ENCODE measurements around the gene ASXL1. TPM values are rescaled to one million over a fixed set of nuclear protein-coding genes. Genes with fewer than 3 reads are reported as not detected.

Gene ASXL1
- total and polyA plus RNA-seq, 2 donors (not counting 1 experiment from before 2014, with no cell fraction given), result 93.0 to 180 TPM

- Histone ChIP-seq H3K27me3 (replicated peaks in 1 of 4; ENCODE audit: control extremely low read depth in 1 of 4, control insufficient read depth in 3 of 4, insufficient read depth in 4 of 4, low read length in 3 of 4) (no peaks in the 10 kb centered on the region), H3K9ac (ENCODE audit: low read length) (no peak overlapping the region), H2AFZ (ENCODE audit: insufficient read depth, low read depth, low read length, poor library complexity, severe bottlenecking) (no peak overlapping the region), H3K27ac (ENCODE audit: low read length in 2 of 2) (no peak overlapping the region), H3K79me2 (ENCODE audit: control insufficient read depth, insufficient read depth, low read length) (peaks cover 91% of the 10 kb centered on the region), H3K4me2 (replicated peaks; ENCODE audit: low read depth, low read length, poor library complexity, severe bottlenecking) (no peak overlapping the region), H4K20me1 (ENCODE audit: control insufficient read depth, insufficient read depth, low read length, poor library complexity, severe bottlenecking) (peaks cover 57% of the 10 kb centered on the region), H3K9me3 (ENCODE audit: control extremely low read depth in 1 of 3, control insufficient read depth in 2 of 3, insufficient read depth in 1 of 3, low read length in 2 of 3) (no peaks in the 10 kb centered on the region), H3K36me3 (replicated peaks in 1 of 2; ENCODE audit: control extremely low read depth in 1 of 2, control insufficient read depth in 1 of 2, extremely low read depth in 1 of 2, insufficient read depth in 2 of 2, low read length in 1 of 2) (peaks cover 0 to 4% of the 10 kb centered on the region in 2 experiments), H3K4me1 (ENCODE audit: control insufficient read depth in 2 of 2, insufficient read depth in 2 of 2, low read length in 2 of 2) (peaks cover 22% of the 10 kb centered on the region in 2 donors), H3K4me3 (ENCODE audit: control extremely low read depth in 1 of 5, extremely low read depth in 1 of 5, insufficient read depth in 1 of 5, low read depth in 2 of 5, low read length in 4 of 5) (no peak overlapping the region)
- ChIA-PET CTCF (interaction anchor here (1.5 kb wide), 1 partner anchor 9 kb away, joined by 3 read pairs; no protein-coding TSS in a partner anchor), POLR2A (no interaction called here)
- no peaks in the 10 kb centered on the region for H3K9me3 Mint-ChIP-seq (ENCODE audit: insufficient read depth)
- TF ChIP-seq CTCF (IDR thresholded peaks at IDR 0.05), result no peak
- TF ChIP-seq EZH2 (IDR thresholded peaks at IDR 0.05; ENCODE audit: borderline replicate concordance, insufficient read depth, low read depth, low read length, poor library complexity, severe bottlenecking), result no peak
- H3K4me3 Mint-ChIP-seq, result no peak overlapping the region
- intact Hi-C loops (cut with micrococcal nuclease), result no loop called here
- no peak for DNase-seq
- H3K4me1 Mint-ChIP-seq, result peaks cover 51% of the 10 kb centered on the region
- no CpG with 5 or more reads among the region's 2 CpGs for WGBS (ENCODE audit: insufficient coverage)
- H3K27ac Mint-ChIP-seq, result no peak overlapping the region
- no peaks in the 10 kb centered on the region for H3K27me3 Mint-ChIP-seq
- no peak for ATAC-seq (ENCODE audit: low read depth)
Observed at GRCh38 chr20:32416206-32416605, 58.1 kb downstream of the ASXL1 start.

- intact Hi-C loops (cut with micrococcal nuclease), result no loop called here
- no CpG with 5 or more reads among the region's 2 CpGs for WGBS (ENCODE audit: insufficient coverage)
- ATAC-seq (ENCODE audit: low read depth) (no peak), DNase-seq (no peak)
- Mint-ChIP-seq H3K27ac (no peak overlapping the region), H3K4me3 (no peak overlapping the region), H3K9me3 (ENCODE audit: insufficient read depth) (no peaks in the 10 kb centered on the region), H3K4me1 (peaks cover 35% of the 10 kb centered on the region), H3K27me3 (no peaks in the 10 kb centered on the region)
- POLR2A ChIA-PET, result no interaction called here
- CTCF ChIA-PET, result interaction anchor here (0.7 kb wide), 1 partner anchor 395 kb away, joined by 4 read pairs; no protein-coding TSS in a partner anchor
- Histone ChIP-seq H3K36me3 (replicated peaks in 1 of 2; ENCODE audit: control extremely low read depth in 1 of 2, control insufficient read depth in 1 of 2, extremely low read depth in 1 of 2, insufficient read depth in 2 of 2, low read length in 1 of 2) (peaks cover 0 to 3% of the 10 kb centered on the region in 2 experiments), H3K4me2 (replicated peaks; ENCODE audit: low read depth, low read length, poor library complexity, severe bottlenecking) (no peak overlapping the region), H4K20me1 (ENCODE audit: control insufficient read depth, insufficient read depth, low read length, poor library complexity, severe bottlenecking) (peaks cover 46% of the 10 kb centered on the region), H2AFZ (ENCODE audit: insufficient read depth, low read depth, low read length, poor library complexity, severe bottlenecking) (no peak overlapping the region), H3K79me2 (ENCODE audit: control insufficient read depth, insufficient read depth, low read length) (peaks cover 76% of the 10 kb centered on the region), H3K27ac (ENCODE audit: low read length in 2 of 2) (no peak overlapping the region), H3K9ac (ENCODE audit: low read length) (no peak overlapping the region), H3K9me3 (ENCODE audit: control extremely low read depth in 1 of 3, control insufficient read depth in 2 of 3, insufficient read depth in 1 of 3, low read length in 2 of 3) (no peaks in the 10 kb centered on the region), H3K4me1 (ENCODE audit: control insufficient read depth in 2 of 2, insufficient read depth in 2 of 2, low read length in 2 of 2) (peaks cover 4 to 5% of the 10 kb centered on the region in 2 donors), H3K4me3 (ENCODE audit: control extremely low read depth in 1 of 5, extremely low read depth in 1 of 5, insufficient read depth in 1 of 5, low read depth in 2 of 5, low read length in 4 of 5) (no peak overlapping the region), H3K27me3 (replicated peaks in 1 of 4; ENCODE audit: control extremely low read depth in 1 of 4, control insufficient read depth in 3 of 4, insufficient read depth in 4 of 4, low read length in 3 of 4) (no peaks in the 10 kb centered on the region)
- TF ChIP-seq CTCF (IDR thresholded peaks at IDR 0.05), result no peak
- no peak for TF ChIP-seq EZH2 (IDR thresholded peaks at IDR 0.05; ENCODE audit: borderline replicate concordance, insufficient read depth, low read depth, low read length, poor library complexity, severe bottlenecking)
Observed at GRCh38 chr20:32418376-32418775, 60.2 kb downstream of the ASXL1 start.
